A673 (cell line): ENCODE results near the gene HNRNPUL2.

Experiments used
- EZH2 ChIP-seq: fragments of 200-600 bp; sonication (generic); IDR thresholded peaks from 2 replicates; pipeline ENCODE4 v1.6.1; 2017; ENCODE audit warnings: borderline replicate concordance, low read depth, mild to moderate bottlenecking, mixed read lengths, antibody characterized with exemption, low read length; ENCODE audit not compliant: poor library complexity, severe bottlenecking
- TF ChIP-seq, protein P1 (sequence below): fragments of 300-800, 200-600 bp; sonication (generic); conservative IDR thresholded peaks from 2 replicates; pipeline ENCODE4 v1.5.1; 2017; ENCODE audit warnings: low read depth, mild to moderate bottlenecking, antibody characterized with exemption, low read length, moderate library complexity, mixed read lengths

DNA sequence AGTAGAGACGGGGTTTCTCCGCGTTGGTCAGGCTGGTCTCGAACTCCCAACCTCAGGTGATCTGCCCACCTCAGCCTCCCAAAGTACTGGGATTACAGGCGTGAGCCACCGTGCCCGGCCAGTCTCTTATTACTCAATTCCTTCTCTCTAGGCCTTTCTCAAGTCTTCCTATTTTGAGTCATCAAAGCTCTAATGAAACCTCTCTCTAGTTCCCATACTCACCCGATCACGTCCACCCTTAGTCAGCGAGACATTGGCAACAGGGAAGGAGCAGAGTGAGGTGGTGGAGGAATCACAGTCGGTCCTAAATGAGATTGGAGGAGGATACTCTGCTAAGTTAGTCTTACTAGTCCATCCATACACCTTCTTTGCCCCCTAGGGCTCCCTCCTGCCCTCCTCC lies 25.0 kb downstream of the HNRNPUL2 start:
- TF ChIP-seq, protein P1, sequence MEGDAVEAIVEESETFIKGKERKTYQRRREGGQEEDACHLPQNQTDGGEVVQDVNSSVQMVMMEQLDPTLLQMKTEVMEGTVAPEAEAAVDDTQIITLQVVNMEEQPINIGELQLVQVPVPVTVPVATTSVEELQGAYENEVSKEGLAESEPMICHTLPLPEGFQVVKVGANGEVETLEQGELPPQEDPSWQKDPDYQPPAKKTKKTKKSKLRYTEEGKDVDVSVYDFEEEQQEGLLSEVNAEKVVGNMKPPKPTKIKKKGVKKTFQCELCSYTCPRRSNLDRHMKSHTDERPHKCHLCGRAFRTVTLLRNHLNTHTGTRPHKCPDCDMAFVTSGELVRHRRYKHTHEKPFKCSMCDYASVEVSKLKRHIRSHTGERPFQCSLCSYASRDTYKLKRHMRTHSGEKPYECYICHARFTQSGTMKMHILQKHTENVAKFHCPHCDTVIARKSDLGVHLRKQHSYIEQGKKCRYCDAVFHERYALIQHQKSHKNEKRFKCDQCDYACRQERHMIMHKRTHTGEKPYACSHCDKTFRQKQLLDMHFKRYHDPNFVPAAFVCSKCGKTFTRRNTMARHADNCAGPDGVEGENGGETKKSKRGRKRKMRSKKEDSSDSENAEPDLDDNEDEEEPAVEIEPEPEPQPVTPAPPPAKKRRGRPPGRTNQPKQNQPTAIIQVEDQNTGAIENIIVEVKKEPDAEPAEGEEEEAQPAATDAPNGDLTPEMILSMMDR = no peak
- no peak for TF ChIP-seq EZH2
